IMR-90 (cell line): ENCODE data around the gene ABL1. TPM values are rescaled to one million over a fixed set of nuclear protein-coding genes. Genes with fewer than 3 reads are reported as not detected.

Experiments
- ATAC-seq: fragments of 200-7000 bp; cut with Tn5 transposase; 2 replicates; pipeline ENCODE4 v1.9.1; 2020; ENCODE audit warnings: low read depth, mild to moderate bottlenecking, moderate library complexity
- BruUV-seq: library from RNA; stranded (reverse); fragments of 400-500 nt; replicated peaks from 2 replicates; lab custom pipeline; 2021; lab: Mats Ljungman, UMichigan
- CTCF ChIA-PET: fragments of 300-600 bp; formaldehyde crosslinking; extraction: SDS; loops from one replicate; lab custom pipeline; 2021; ENCODE audit warnings: antibody characterized with exemption; lab: Yijun Ruan, JAX
- POLR2A ChIA-PET: fragments of 300-600 bp; sonication (Branson Sonifier 250); formaldehyde crosslinking; loops from one replicate; lab custom pipeline; 2022; ENCODE audit warnings: antibody characterized with exemption; ENCODE audit not compliant: unreplicated experiment; lab: Charles Lee
- DNase-seq: peaks from one replicate; pipeline ENCODE4 v3.0.0; 2013
- H2AFZ ChIP-seq: replicated peaks from 2 replicates; pipeline ENCODE3; 2013; ENCODE audit warnings: low read length, mild to moderate bottlenecking; ENCODE audit not compliant: poor library complexity
- H2AK5ac ChIP-seq: 2 replicates; pipeline ENCODE4 v1.6.1; 2013; ENCODE audit warnings: low read depth, low read length, inconsistent platforms
- H2AK9ac ChIP-seq: replicated peaks from 2 replicates; pipeline ENCODE3; 2013; ENCODE audit warnings: mild to moderate bottlenecking, low read depth, low read length, moderate library complexity; ENCODE audit not compliant: poor library complexity
- H2BK120ac ChIP-seq: 2 replicates; pipeline ENCODE4 v1.6.1; 2013; ENCODE audit warnings: low read depth, low read length, inconsistent platforms
- H2BK15ac ChIP-seq: 3 replicates; pipeline ENCODE4 v1.6.1; 2013; ENCODE audit warnings: low read depth, low read length, inconsistent platforms
- H2BK20ac ChIP-seq: 2 replicates; pipeline ENCODE4 v1.6.1; 2013; ENCODE audit warnings: low read depth, mild to moderate bottlenecking, inconsistent platforms, low read length, moderate library complexity
- H2BK5ac ChIP-seq: 2 replicates; pipeline ENCODE4 v1.6.1; 2013; ENCODE audit warnings: mild to moderate bottlenecking, low read depth, low read length, inconsistent platforms; ENCODE audit not compliant: poor library complexity, severe bottlenecking
- H3K14ac ChIP-seq: replicated peaks from 2 replicates; pipeline ENCODE4 v1.6.1; 2013; ENCODE audit warnings: low read depth, low read length, inconsistent platforms
- H3K18ac ChIP-seq: 2 replicates; pipeline ENCODE4 v1.6.1; 2013; ENCODE audit warnings: low read depth, low read length, control low read depth
- H3K23ac ChIP-seq: 2 replicates; pipeline ENCODE4 v1.6.1; 2013; ENCODE audit warnings: low read depth, low read length, inconsistent platforms
- H3K27ac ChIP-seq: 2 replicates; pipeline ENCODE4 v1.5.1; 2013; ENCODE audit warnings: mild to moderate bottlenecking, control low read depth, low read length; ENCODE audit not compliant: insufficient read depth
- H3K27me3 ChIP-seq: 2 replicates; pipeline ENCODE4 v1.6.1; 2013; ENCODE audit warnings: low read length; ENCODE audit not compliant: control insufficient read depth, insufficient read depth
- H3K36me3 ChIP-seq: 2 replicates; pipeline ENCODE4 v1.6.1; 2013; ENCODE audit warnings: low read length, mixed read lengths; ENCODE audit not compliant: control insufficient read depth, insufficient read depth
- H3K4ac ChIP-seq: 2 replicates; pipeline ENCODE4 v1.6.1; 2013; ENCODE audit warnings: low read depth, low read length, inconsistent platforms
- H3K4me1 ChIP-seq: 2 replicates; pipeline ENCODE4 v1.6.1; 2013; ENCODE audit warnings: low read length, mixed read lengths; ENCODE audit not compliant: control insufficient read depth, insufficient read depth
- H3K4me2 ChIP-seq: 2 replicates; pipeline ENCODE4 v1.6.1; 2013; ENCODE audit warnings: low read depth, mild to moderate bottlenecking, control low read depth, low read length, moderate library complexity
- H3K4me3 ChIP-seq: 2 replicates; pipeline ENCODE4 v1.5.1; 2013; ENCODE audit warnings: low read depth, mild to moderate bottlenecking, control low read depth, low read length, moderate library complexity; ENCODE audit not compliant: insufficient read depth
- H3K56ac ChIP-seq: 2 replicates; pipeline ENCODE4 v1.6.1; 2013; ENCODE audit warnings: low read length, inconsistent platforms; ENCODE audit not compliant: insufficient read depth; ENCODE audit errors: extremely low read depth
- H3K79me1 ChIP-seq, 2 experiments: 2 replicates each; pipeline ENCODE4 v1.6.1; 2013; ENCODE audit warnings: low read length in 2 of 2, inconsistent platforms in 1 of 2, low read depth in 1 of 2
- H3K9ac ChIP-seq: 2 replicates; pipeline ENCODE4 v1.6.1; 2013; ENCODE audit warnings: low read depth, low read length, control low read depth
- H3K9me1 ChIP-seq: 2 replicates; pipeline ENCODE4 v1.6.1; 2013; ENCODE audit warnings: low read length, inconsistent platforms; ENCODE audit not compliant: insufficient read depth
- H3K9me3 ChIP-seq: 2 replicates; pipeline ENCODE4 v1.6.1; 2013; ENCODE audit warnings: low read length; ENCODE audit not compliant: control insufficient read depth, insufficient read depth
- H4K20me1 ChIP-seq: 2 replicates; pipeline ENCODE4 v1.6.1; 2013; ENCODE audit warnings: low read length, inconsistent platforms; ENCODE audit not compliant: insufficient read depth
- H4K5ac ChIP-seq: 2 replicates; pipeline ENCODE4 v1.6.1; 2013; ENCODE audit warnings: mild to moderate bottlenecking, low read depth, low read length, control low read depth
- H4K8ac ChIP-seq, 2 experiments: 2 replicates each; pipeline ENCODE4 v1.6.1; 2013; ENCODE audit warnings: low read depth in 2 of 2, low read length in 2 of 2, control low read depth in 1 of 2, inconsistent platforms in 1 of 2
- H4K91ac ChIP-seq: 2 replicates; pipeline ENCODE4 v1.6.1; 2013; ENCODE audit warnings: low read depth, low read length, inconsistent platforms; ENCODE audit not compliant: insufficient read depth
- MAFK ChIP-seq: IDR thresholded peaks from 2 replicates; pipeline ENCODE4 v1.6.1; 2012; ENCODE audit warnings: low read depth, low read length, improper control_type of control experiment
- RAD21 ChIP-seq: IDR thresholded peaks from 2 replicates; pipeline ENCODE4 v1.6.1; 2012; ENCODE audit warnings: low read length, improper control_type of control experiment
- RCOR1 ChIP-seq: IDR thresholded peaks from 2 replicates; pipeline ENCODE4 v1.6.1; 2012; ENCODE audit warnings: mild to moderate bottlenecking, low read length, improper control_type of control experiment; ENCODE audit not compliant: insufficient replicate concordance
- SMC3 ChIP-seq: fragments of 150-350 bp; IDR thresholded peaks from 2 replicates; pipeline ENCODE4 v1.6.1; 2016; ENCODE audit warnings: low read depth, mild to moderate bottlenecking, antibody characterized with exemption, low read length, moderate library complexity
- WGBS, 2 experiments: methylation state at CpG; one replicate each; pipeline versions ENCODE4 v1.1.5 to v1.1.7; 2013; ENCODE audit warnings: missing lambda C conversion rate in 2 of 2; ENCODE audit not compliant: insufficient read length in 1 of 2; ENCODE audit errors: extremely low coverage in 2 of 2; 5-methylcytosine and 5-hydroxymethylcytosine counted together
- dilution Hi-C: fragments of 300-500 bp; cut with HindIII; formaldehyde crosslinking; loops from one replicate; pipeline ENCODE4 v1.14.3; 2018; ENCODE audit warnings: low sequenced_read_pairs; ENCODE audit not compliant: unreplicated experiment
- in situ Hi-C: fragments of 300-500 bp; cut with MboI; formaldehyde crosslinking; loops from 3 replicates; pipeline ENCODE4 v1.14.3; 2019; ENCODE audit warnings: low sequenced_read_pairs, inconsistent platforms, mixed read lengths
- intact Hi-C: fragments of 100-400 bp; cut with micrococcal nuclease; formaldehyde crosslinking; loops from 2 replicates; pipeline ENCODE4 v1.10.0; 2022
- polyA plus RNA-seq, 3 experiments: library from polyadenylated mRNA; depleted of rRNA; stranded (reverse); fragments of >200 nt; gene quantifications; 2 replicates each; pipeline ENCODE4 v1.2.3, GENCODE V29; 2012; ENCODE audit warnings: low replicate concordance in 1 of 3
- total RNA-seq: library from RNA; depleted of rRNA; stranded (reverse); fragments of >200 nt; gene quantifications from 2 replicates; pipeline ENCODE4 v1.2.3, GENCODE V29; 2012
- TF ChIP-seq, protein P1 (sequence below): fragments of 150-350 bp; IDR thresholded peaks from 2 replicates; pipeline ENCODE4 v1.6.1; 2016; ENCODE audit warnings: low read depth, mild to moderate bottlenecking, low read length, moderate library complexity, borderline replicate concordance

ABL1 gene
- total and polyA plus RNA-seq, 2 of the 4 experiments (the other 2 are of a cell fraction) = 33.7 to 49.1 TPM

DNA sequence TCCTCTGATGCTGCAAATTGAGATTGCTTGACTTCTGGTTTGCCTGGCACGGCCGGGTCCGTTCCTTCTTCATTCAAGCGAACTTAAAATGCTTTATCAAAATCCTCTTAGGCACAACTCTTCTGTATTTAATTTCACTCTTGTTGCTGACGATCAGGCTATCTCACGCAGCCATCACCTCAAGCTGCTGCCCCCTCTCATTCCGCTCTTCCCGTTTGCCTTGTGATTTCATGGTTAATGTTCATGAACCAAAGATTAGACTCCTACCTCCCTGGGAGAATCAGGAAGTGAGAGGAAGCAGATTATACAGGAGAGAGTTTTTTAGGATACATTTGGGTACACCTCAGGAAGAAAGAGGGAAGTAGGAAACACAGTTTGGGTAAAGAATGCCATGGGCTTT, 38.9 kb downstream of the ABL1 start:
- intact Hi-C loops = no loop called here
- 89% methylated on average over 4 of the region's 8 CpGs; no CpG with 5 or more reads in 1 of the 2 experiments for WGBS, 2 experiments

More for the DNA sequence above, 38.9 kb downstream of the ABL1 start:
- Histone ChIP-seq H3K4ac (no peak overlapping the region), H3K18ac (no peak overlapping the region), H3K9me3 (no peaks in the 10 kb centered on the region), H2AK9ac (no peak overlapping the region), H3K27ac (no peak overlapping the region), H4K91ac (no peak overlapping the region), H4K5ac (no peak overlapping the region), H3K27me3 (no peaks in the 10 kb centered on the region), H3K9me1 (no peaks in the 10 kb centered on the region), H3K4me3 (no peak overlapping the region), H3K79me1 (peaks cover 51 to 71% of the 10 kb centered on the region in 2 experiments), H4K20me1 (peaks cover 35% of the 10 kb centered on the region), H2AFZ (no peak overlapping the region), H3K23ac (no peak overlapping the region), H2BK120ac (no peak overlapping the region), H2BK15ac (no peak overlapping the region), H4K8ac (no peak overlapping the region), H3K4me2 (no peak overlapping the region), H2AK5ac (no peak overlapping the region), H3K36me3 (peaks cover 79% of the 10 kb centered on the region), H3K9ac (no peak overlapping the region), H3K56ac (no peak overlapping the region), H3K4me1 (peaks cover 2% of the 10 kb centered on the region; the same call in 1 of the 2 replicates), H2BK20ac (no peak overlapping the region), H3K14ac (no peak overlapping the region), H2BK5ac (no peak overlapping the region)
- ChIA-PET CTCF (no interaction called here), POLR2A (no interaction called here)
- no peak for ATAC-seq
- in situ Hi-C loops = no loop called here
- BruUV-seq = no TSS peak
- dilution Hi-C loops = no loop called here
- no peak for DNase-seq
- no peak for TF ChIP-seq MAFK
- no peak for TF ChIP-seq RAD21
- TF ChIP-seq, protein P1, sequence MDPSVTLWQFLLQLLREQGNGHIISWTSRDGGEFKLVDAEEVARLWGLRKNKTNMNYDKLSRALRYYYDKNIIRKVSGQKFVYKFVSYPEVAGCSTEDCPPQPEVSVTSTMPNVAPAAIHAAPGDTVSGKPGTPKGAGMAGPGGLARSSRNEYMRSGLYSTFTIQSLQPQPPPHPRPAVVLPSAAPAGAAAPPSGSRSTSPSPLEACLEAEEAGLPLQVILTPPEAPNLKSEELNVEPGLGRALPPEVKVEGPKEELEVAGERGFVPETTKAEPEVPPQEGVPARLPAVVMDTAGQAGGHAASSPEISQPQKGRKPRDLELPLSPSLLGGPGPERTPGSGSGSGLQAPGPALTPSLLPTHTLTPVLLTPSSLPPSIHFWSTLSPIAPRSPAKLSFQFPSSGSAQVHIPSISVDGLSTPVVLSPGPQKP = no peak
- TF ChIP-seq RCOR1 = no peak
- TF ChIP-seq SMC3 = no peak
